HL-60 (cell line): ENCODE results near the gene SLC7A7.
A peak's percentile ranks its signal among the peaks of the same experiment; 100 is the strongest.
"Not testable (repeated sequence)": the region's sequence is repeated elsewhere in the genome, so short reads cannot be mapped to it uniquely, and the experiment has no call there.

Experiments used
- DNase-seq, 2 experiments: peaks; one replicate each; pipeline ENCODE4 v3.0.0-alpha.2; 2010 to 2020; ENCODE audit warnings: low read depth in 1 of 2, low spot score in 1 of 2
- H3K27ac ChIP-seq: fragments of 250-450 bp; sonication (Bioruptor Pico); replicated peaks from 2 replicates; pipeline ENCODE4 v1.5.1; 2020; ENCODE audit warnings: mild to moderate bottlenecking, moderate library complexity
- H3K27me3 ChIP-seq: fragments of 250-450 bp; sonication (Bioruptor Pico); 2 replicates; pipeline ENCODE4 v1.5.1; 2021; ENCODE audit warnings: mild to moderate bottlenecking, moderate library complexity; ENCODE audit not compliant: insufficient read depth, poor library complexity, severe bottlenecking
- H3K4me3 ChIP-seq: replicated peaks from 2 replicates; pipeline ENCODE4 v1.5.1; 2011; ENCODE audit warnings: mild to moderate bottlenecking, control low read depth, low read length; ENCODE audit not compliant: insufficient read depth
- CTCF ChIP-seq: IDR thresholded peaks from one replicate; pipeline ENCODE4 v1.5.1; 2011; ENCODE audit warnings: low read length, control low read depth, inconsistent platforms; ENCODE audit not compliant: insufficient read depth
- GABPA ChIP-seq: IDR thresholded peaks from 2 replicates; pipeline ENCODE4 v1.6.1; 2012; ENCODE audit warnings: low read depth
- POLR2AphosphoS5 ChIP-seq: IDR thresholded peaks from 2 replicates; pipeline ENCODE4 v1.6.1; 2012; ENCODE audit warnings: low read depth
- REST ChIP-seq: IDR thresholded peaks from 2 replicates; pipeline ENCODE4 v1.6.1; 2012; ENCODE audit warnings: low read depth; ENCODE audit not compliant: insufficient replicate concordance
- SPI1 ChIP-seq: IDR thresholded peaks from 2 replicates; pipeline ENCODE4 v1.6.1; 2012; ENCODE audit warnings: low read depth, mild to moderate bottlenecking, borderline replicate concordance

SLC7A7 gene

GRCh38 chr14:22856428-22856827 lies 41.2 kb upstream of the SLC7A7 start:
- H3K27me3 ChIP-seq: no peaks in the 10 kb centered on the region

GRCh38 chr14:22854963-22855724 lies 39.9 kb upstream of the SLC7A7 start:
- TF ChIP-seq GABPA (no peak), SPI1 (no peak), REST (no peak), POLR2AphosphoS5 (no peak), CTCF (no peak)
- Histone ChIP-seq H3K27ac (no peak overlapping the region), H3K4me3 (no peak overlapping the region), H3K27me3 (no peaks in the 10 kb centered on the region)
- DNase-seq: no peak

More at GRCh38 chr14:22856428-22856827, 41.2 kb upstream of the SLC7A7 start:
- no peak for DNase-seq
- Histone ChIP-seq H3K4me3 (no peak overlapping the region), H3K27ac (no peak overlapping the region)
- no peak for TF ChIP-seq POLR2AphosphoS5
- no peak for TF ChIP-seq CTCF
- no peak for TF ChIP-seq SPI1
- no peak for TF ChIP-seq REST
- TF ChIP-seq GABPA: no peak

GRCh38 chr14:22854296-22854695 lies 39.1 kb upstream of the SLC7A7 start:
- not testable (repeated sequence) for H3K27me3 ChIP-seq, H3K4me3 ChIP-seq, DNase-seq, H3K27ac ChIP-seq

GRCh38 chr14:22852940-22853767 lies 37.9 kb upstream of the SLC7A7 start:
- Histone ChIP-seq H3K4me3 (peak overlapping the region; percentile 33), H3K27me3 (no peaks in the 10 kb centered on the region), H3K27ac (peak overlapping the region; percentile 53)
- TF ChIP-seq REST (no peak), CTCF (peak; percentile 92), SPI1 (peak; percentile 22; the same call in 1 of the 2 replicates), GABPA (no peak), POLR2AphosphoS5 (no peak)
- peak; percentile 80 to 89 for DNase-seq
